Jurkat, Clone E6-1 (cell line): ENCODE data around the gene RPN2. TPM values are rescaled to one million over a fixed set of nuclear protein-coding genes. Genes with fewer than 3 reads are reported as not detected.
A peak's percentile ranks its signal among the peaks of the same experiment; 100 is the strongest.
"Not testable (repeated sequence)": the region's sequence is repeated elsewhere in the genome, so short reads cannot be mapped to it uniquely, and the experiment has no call there.

ENCODE experiments used
- DNase-seq: peaks from one replicate; pipeline ENCODE4 v3.0.0-alpha.2; 2011; ENCODE audit warnings: low read depth, low spot score
- H3K4me3 ChIP-seq: 2 replicates; pipeline ENCODE4 v1.5.1; 2011; ENCODE audit warnings: mild to moderate bottlenecking, low read length, control low read depth, moderate library complexity
- polyA plus RNA-seq: library from polyadenylated mRNA; unstranded; fragments of >200 nt; gene quantifications from one replicate; pipeline ENCODE4 v1.2.1, GENCODE V29; 2012; ENCODE audit warnings: missing spikeins; ENCODE audit not compliant: insufficient read length, insufficient read depth

RPN2 gene
- 236 TPM for polyA plus RNA-seq

DNA sequence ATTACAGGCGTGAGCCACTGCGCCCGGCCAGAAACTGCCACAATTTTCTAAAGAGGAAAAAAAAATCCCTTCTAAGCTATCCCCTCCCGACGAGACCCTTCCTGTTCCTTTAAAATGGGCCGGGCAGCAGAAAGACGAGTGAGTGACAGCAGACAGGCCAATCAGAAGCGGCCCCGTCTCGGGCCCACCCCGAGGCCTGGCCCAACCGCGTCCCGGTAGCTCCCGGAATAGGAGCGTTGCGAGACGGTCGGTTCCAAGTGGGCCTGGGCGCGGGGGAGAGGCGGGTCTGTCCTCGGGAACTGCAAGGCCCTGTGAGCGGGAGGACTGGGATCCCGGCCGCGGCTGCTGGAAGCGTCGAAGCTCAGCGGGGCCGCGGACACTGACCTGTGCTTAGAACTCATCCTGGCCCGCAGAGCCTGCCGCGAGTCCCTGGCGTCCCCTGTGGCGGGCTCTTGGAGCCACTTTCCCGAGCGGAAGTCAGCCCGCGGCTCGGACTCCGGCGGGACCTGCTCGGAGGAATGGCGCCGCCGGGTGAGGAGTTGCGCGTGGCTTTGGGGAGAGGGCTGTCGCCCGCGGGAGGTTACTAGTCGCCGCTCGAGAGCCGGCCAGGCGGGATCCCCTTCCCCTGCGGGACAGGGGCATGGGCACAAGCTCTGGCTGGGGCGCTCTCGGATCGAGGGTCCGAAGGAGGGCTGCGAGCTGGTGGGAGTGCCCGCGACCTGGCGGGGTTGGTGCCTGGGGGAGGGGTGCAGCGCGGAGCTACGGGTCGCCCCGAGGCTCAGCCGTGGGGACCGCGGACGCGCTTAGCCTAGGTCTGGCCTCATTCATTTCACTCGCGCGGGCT lies at the start of gene RPN2, which contains the start of gene MROH8:
Gene RPN2, plus strand, starts transcription at position 492 of the 844 bp plus-strand sequence. Its CDS starts 27 bp downstream, at position 519.
Gene MROH8, minus strand, starts transcription at position 710 of the 844 bp plus-strand sequence.
- H3K4me3 ChIP-seq = peak within 1 kb of the TSS; percentile 95
- DNase-seq = peak; percentile 95

DNA sequence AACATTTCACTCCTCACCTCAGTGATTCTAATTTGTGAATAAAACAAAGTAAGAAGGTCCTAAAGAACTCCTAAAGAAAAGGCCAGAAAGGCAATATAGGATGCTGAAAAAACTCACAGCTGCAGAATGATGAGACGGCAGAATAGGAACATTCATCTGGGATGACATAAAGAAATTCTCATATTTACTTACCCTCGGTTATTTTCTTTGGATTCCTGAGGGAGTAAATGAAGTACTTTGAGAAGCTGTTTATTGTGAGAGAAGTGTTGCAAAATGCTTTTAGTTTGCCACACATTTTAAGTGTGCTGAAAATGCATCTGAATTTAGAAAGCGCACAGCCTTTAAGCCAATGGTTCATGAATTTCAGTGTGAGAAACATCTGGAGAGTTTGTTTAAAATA lies 47.6 kb upstream of the RPN2 start:
- H3K4me3 ChIP-seq = no peak overlapping the region
- no peak for DNase-seq

DNA sequence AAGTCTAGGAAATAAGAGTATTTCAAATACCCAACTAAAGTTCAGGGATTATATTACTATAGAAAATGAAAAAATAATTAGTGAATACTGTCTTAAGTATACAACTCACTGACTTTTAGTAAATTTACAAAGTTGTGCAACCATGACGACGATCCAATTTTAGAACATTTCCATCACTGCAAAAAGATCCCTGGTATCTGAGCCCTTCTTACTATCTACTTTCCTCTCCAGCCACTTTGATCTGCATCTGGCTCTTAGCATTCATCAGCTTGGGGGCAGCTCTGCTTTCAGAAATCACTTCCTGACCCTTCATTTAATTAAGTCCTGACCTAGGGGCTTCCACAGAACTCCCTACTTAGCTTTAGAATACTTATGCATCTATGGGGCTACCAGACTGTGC lies 45.2 kb upstream of the RPN2 start:
- DNase-seq = no peak
- H3K4me3 ChIP-seq = no peak overlapping the region

DNA sequence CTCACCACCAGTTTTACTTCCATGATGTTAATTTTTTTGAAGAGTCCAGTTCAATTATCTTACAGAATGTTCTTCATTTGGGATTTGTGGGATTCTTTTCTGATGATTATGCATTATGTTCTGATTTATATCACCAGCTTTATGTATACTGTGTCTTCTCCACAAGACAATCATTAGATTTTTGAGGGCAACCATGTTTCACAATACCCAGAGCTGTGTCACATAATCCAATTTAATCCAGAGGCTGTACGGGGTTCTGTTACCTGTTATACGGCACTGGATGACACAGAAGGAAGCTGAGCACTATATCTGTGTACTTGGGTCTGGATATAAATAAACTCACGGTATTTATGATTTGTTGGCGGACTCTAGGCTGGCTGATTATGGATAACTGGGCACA lies 41.6 kb upstream of the RPN2 start:
- H3K4me3 ChIP-seq = no peak overlapping the region
- no peak for DNase-seq

DNA sequence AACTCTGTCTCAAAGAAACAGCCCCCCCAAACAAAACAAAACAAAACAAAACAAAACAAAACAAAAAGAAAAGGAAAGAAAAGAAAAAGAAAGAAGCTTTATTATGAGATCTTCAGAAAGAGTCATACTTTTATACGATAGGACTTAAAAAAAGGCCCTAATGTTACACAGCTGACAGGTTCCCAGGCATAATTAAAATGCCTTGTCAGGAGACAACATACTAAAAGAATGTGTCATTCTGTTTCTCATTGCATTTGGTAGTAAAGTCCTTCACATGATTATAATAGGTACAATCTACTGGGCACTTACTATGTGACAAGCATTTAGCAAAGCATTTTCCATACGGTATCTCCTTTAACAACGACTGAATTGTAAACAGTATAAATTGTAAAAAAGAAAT lies 36.4 kb upstream of the RPN2 start:
- H3K4me3 ChIP-seq = no peak overlapping the region
- no peak for DNase-seq

DNA sequence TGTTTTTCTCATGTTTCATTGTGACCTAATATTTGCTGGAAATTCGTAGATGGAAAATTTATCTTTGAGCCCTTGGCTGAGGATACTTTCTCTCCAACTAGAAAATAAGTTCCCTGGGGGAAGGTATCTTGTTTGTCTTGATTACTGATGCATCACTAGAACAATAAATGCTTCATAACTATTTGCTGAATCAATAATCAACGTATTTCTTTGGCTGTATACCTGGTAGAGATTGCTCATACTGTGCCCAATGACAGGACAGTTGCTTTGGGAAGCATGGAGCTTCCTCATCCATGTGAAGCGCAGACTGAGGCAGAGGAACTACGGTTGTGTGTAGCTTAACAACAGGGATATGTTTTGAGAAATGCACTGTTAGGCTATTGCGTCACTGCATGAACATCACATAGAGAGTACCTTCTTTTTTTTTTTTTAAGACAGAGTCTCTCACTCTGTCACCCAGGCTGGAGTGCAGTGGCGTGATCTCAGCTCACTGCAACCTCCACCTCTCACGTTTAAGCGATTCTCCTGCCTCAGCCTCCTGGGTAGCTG lies 34.2 kb upstream of the RPN2 start:
- H3K4me3 ChIP-seq = no peak overlapping the region
- no peak for DNase-seq

DNA sequence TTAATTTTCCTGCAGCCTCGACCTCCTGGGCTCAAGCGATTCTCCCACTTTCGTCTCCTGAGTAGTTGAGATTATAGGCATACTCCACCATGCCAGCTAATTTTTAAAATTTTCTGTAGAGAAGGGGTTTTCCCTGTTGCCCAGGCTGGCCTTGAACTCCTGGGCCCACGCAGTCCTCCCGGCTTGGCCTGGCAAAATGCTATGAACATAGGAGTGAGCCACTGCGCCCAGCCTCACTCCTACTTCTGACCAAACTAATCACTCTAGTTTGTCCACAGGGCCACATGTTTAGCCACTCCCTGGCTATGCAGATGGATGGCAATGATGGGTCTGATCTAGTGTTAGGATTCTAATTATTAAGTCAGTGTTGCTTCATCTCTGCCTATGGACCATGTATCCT lies 31.9 kb upstream of the RPN2 start:
- H3K4me3 ChIP-seq = no peak overlapping the region
- no peak for DNase-seq

DNA sequence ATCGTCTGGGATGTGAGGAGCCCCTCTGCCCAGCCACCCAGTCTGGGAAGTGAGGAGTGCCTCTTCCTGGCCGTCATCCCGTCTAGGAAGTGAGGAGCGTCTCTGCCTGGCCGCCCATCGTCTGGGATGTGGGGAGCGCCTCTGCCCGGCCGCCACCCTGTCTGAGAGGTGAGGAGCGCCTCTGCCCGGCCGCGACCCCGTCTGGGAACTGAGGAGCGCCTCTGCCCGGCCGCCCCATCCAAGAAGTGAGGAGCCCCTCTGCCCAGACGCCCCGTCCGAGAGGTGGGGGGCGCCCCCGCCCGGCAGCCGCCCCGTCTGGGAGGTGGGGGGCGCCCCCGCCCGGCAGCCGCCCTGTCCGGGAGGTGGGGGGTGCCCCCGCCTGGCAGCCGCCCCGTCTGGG lies 28.3 kb upstream of the RPN2 start:
- H3K4me3 ChIP-seq, DNase-seq: not testable (repeated sequence)

DNA sequence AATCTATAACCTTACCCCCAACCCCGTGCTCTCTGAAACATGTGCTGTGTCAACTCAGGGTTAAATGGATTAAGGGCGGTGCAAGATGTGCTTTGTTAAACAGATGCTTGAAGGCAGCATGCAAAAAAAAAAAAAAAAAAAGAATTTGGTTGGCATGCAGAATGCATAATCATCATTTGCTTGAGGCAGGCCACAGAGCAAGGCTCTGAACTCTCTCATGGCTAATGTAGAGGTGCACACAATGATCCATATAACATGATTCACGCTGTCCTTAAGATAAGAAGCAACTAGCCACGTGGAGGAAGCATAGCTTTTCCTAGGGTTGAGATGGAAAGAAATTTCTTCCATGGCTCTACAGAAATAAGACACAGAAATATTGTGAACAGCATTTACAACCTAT lies 27.6 kb upstream of the RPN2 start:
- DNase-seq = no peak
- no peak overlapping the region for H3K4me3 ChIP-seq

DNA sequence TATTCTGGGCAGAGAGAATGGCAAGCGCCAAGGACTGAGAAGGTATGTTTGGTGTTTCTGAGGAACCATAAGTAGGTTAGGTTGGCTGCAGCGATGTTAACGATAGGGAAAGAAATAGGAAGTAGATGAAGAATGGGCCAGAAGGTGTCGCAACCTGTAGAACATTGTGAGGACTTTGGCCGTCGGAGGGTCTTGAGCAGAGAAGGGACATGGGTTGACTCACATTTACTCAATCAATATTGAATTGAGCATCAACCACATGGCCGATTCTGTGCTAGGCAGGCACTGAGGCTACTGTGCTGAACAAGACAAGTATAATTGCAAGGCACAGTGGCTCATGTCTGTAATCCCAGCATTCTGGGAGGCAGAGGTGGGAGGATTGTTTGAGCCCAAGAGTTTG lies 26.8 kb upstream of the RPN2 start:
- DNase-seq = no peak
- no peak overlapping the region for H3K4me3 ChIP-seq

DNA sequence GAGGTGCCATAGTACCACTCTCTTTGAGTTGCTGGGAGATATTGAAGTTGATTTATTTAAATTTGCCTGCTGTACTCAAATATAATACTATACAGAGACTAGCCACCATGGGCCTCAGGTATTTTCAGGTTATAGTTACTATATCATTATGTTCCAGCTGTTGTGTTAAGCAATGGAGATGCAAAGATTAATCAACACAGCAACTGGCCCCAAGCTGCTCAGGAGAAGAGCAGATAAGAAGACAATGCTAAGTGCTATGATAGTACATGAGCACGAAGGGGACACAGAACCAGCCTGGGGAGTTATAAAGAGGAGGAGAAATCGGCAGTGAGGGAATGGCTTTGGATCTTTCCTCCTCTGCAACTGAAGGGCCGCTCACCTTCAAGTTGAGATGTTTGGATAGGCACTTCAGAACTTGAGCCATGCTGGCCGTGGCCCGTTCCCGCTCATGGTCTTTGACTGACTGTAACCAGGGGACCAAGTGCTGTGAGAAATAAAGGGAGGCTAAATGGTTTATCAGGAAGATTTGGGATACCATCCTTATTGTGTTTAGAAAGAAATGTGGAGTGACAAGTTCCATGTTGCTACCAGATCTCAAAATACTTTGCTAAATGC lies 24.3 kb upstream of the RPN2 start:
- no peak overlapping the region for H3K4me3 ChIP-seq
- no peak for DNase-seq

DNA sequence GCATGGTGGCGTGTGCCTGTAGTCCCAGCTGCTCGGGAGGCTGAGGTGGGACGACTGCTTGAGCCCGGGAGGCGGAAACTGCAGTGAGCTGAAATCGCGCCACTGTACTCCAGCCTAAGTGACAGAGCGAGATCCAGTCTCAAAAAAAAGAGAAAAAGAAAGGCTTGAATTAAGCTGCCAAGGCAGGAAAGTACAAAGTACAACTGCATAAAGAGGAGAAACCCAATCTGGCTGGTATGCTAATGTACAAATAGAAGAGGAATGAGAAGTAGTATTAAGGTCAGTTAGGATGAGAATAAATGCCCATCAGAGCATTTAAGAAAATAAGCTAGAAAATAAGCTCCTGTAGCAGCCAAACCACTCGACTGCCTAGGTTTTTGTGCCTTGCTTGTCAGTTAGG lies 23.1 kb upstream of the RPN2 start:
- DNase-seq = no peak
- no peak overlapping the region for H3K4me3 ChIP-seq

DNA sequence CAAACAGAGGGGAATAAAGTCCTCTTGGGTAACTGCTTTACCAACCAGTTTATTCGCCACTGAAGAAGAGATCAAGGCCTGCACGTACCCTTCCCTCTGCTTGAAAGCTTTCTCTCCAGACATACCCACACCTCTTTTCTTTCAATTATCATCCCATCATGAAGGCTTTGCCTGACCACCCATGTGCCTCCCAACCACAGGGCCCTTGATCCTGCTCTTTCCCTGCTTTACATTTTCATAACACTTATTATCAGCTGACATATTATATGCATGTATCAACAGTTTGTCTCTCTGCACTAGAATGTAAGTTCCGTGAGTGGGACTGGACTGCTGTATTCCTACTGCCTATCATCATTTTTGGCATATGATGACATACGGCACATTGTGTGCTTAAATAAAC lies 20.9 kb upstream of the RPN2 start:
- no peak for DNase-seq
- no peak overlapping the region for H3K4me3 ChIP-seq

DNA sequence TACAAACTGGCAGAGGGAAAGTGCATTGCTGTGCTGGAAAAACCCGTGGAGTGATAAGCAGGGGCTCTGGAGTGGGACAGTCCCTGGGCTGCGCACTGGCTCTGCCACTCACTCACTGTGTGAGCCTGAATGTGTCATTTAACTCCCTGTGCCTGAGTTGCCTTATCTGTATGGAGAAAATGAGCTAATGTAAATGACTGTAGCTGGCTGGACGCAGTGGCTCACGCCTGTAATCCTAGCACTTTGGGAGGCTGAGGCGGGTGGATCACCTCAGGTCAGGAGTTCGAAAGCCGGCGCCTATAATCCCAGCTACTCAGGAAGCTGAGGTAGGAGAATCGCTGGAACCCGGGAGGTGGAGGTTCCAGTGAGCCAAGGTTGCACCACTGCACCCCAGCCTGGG lies 18.4 kb upstream of the RPN2 start:
- H3K4me3 ChIP-seq = no peak overlapping the region
- DNase-seq = no peak

DNA sequence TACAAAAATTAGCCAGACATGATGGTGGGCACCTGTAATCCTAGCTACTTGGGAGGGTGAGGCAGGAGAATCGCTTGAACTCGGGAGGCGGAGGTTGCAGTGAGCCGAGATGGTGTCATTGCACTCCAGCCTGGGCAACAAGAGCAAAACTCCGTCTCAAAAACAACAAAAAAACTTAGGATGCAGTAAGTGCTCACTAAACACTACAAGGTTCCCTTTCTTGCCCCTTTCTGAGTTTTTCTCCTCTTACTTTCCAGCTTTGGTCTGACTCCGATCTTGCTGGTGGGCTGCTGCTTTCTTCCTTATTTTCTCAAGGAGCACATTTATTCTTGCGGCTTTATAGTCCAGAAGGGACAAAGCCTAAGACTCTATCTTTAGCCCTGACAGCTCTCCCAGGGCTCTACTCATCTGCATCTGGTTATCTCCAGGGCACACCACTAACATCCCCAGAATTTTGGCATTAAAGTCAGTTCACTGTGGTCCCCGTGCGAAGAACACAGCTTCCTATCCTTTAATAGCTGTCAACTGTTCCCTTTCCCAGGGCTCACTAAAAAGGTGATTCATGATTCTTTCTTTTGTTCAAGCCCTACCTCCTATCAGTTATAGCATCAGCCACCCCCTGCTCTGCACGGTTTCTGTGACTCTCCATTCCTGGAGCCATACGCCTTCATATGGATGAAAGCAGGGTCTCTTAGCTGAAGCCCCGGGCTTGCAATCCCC lies 17.1 kb upstream of the RPN2 start:
- H3K4me3 ChIP-seq = no peak overlapping the region
- no peak for DNase-seq

DNA sequence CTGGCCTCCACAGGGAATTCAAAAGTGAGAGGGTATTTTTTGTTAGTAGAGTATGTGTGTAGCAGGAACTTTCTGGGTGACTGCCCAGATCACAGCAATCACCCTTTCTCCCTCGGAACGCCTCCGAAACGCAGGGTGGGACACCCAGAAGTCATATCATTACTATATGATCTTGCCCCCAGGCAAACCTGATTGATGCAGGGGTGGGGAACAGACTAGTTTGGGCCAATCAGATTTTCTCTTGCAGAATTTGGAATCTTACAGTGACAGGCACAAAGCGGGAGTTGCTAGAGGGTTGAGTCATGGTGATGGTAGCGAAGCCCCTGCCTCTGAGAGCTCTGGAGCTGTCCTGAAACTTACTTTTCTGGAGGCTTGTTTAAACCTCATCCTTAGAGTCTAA lies 16.5 kb upstream of the RPN2 start:
- no peak overlapping the region for H3K4me3 ChIP-seq
- DNase-seq = no peak

DNA sequence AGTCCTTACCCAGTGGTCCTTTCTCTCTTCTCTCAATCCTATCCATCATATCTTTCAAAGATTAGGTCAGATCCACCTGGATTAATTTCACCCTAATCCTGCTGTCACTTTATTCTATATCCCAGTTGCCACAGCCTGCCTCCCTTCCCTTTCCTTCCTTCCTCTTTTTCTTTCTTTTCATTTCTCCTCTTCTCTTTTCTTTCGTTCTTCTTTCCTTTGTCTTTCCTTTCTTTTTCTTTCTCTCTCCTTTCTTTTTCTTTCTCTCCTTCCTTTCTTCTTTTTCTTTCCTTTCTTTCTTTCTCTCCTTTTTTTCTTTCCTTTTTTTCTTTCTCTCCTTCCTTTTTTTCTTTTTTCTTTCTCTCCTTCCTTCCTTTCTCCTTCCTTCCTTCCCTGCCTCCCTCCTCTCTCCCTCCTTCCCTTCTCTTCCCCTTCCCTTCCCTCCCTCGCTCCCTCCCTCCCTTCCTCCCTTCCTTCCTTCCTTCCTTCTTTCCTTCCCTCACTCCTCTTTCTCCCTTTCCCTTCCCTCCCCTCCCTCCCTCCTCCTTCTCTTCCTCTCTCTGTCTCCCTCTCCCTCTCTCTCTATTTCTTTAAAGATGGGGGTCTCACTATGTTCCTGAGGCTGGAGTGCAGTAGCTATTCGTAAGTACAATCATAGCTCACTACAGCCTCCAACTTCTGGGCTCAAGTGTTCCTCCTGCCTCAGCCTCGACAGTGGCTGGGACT lies 15.1 kb upstream of the RPN2 start:
- no peak for DNase-seq
- no peak overlapping the region for H3K4me3 ChIP-seq

DNA sequence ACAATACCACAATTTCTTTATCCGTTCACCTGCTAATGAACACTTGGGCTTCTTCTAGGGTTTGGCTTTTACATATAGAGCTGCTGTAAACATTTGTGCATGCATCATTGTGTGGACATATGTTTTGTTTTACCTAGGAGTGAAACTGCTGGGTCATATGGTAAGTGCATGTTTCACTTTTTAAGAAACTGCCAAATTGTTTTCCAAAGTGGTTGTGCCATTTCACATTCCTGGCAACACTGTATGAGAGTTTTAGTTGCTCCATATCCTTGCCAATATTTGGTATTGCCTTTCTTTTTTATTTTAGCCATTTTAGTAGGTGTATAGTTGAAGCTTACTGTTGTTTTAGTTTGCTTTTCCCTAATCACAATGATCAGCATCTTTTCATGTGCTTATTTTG lies 14.1 kb upstream of the RPN2 start:
- no peak for DNase-seq

DNA sequence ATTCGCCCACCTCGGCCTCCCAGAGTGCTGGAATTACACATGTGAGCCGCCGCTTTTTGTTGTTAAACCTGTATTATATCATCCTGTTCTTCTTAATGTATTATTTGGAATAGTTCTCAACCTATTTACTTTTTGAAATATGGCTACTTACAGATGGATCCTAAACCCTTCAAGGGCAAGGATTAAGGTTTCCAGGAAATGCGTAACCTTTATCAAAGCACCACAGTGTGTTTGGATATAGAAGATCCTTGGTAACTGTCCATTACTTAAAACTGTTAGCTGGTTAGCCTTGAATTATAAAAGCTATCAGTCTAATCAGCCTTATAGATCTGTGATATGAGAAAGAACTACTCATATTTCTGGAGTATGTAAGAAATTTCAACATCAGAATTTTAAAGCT lies 12.3 kb upstream of the RPN2 start:
- no peak for DNase-seq
- H3K4me3 ChIP-seq = no peak overlapping the region

More for the DNA sequence above, 14.1 kb upstream of the RPN2 start:
- no peak overlapping the region for H3K4me3 ChIP-seq
